ENCODE results near the gene SMAD6. TPM values are rescaled to one million over a fixed set of nuclear protein-coding genes. Genes with fewer than 3 reads are reported as not detected.

SMAD6 gene
- 0.08 and 0.16 TPM in 2 replicates for polyA plus RNA-seq
- 0.12 TPM in 1 of 2 replicates, not detected in the other for polyA minus RNA-seq

- no peak within 1 kb of the TSS for H3K9ac ChIP-seq (ENCODE audit: low read length)
- H2AFZ ChIP-seq (ENCODE audit: low read depth, low read length), result no peak within 1 kb of the TSS
- no peak within 1 kb of the TSS for H3K27ac ChIP-seq (ENCODE audit: low read length)
- H3K79me2 ChIP-seq (replicated peaks; ENCODE audit: insufficient read depth, low read length), result no peaks in the 10 kb centered on the region
- no peaks in the 10 kb centered on the region for H3K9me2 ChIP-seq (ENCODE audit: insufficient read depth, low read length)
- H3K36me3 ChIP-seq (ENCODE audit: insufficient read depth, low read length), result no peaks in the 10 kb centered on the region
- no peaks in the 10 kb centered on the region for H4K20me1 ChIP-seq (ENCODE audit: insufficient read depth)
- H3K27me3 ChIP-seq (ENCODE audit: insufficient read depth, low read depth, low read length), result peaks cover 60% of the 10 kb centered on the region
- peak within 1 kb of the TSS; percentile 64 for H3K4me3 ChIP-seq (ENCODE audit: low read length)
- TF ChIP-seq EZH2 (IDR thresholded peaks at IDR 0.05; ENCODE audit: borderline replicate concordance, insufficient read depth, low read length, poor library complexity, severe bottlenecking) (no peak), TAF1 (IDR thresholded peaks at IDR 0.05; ENCODE audit: low read depth) (no peak)
- peak within 1 kb of the TSS; percentile 62 for H3K4me2 ChIP-seq (ENCODE audit: low read length)
- H3F3A ChIP-seq (ENCODE audit: insufficient read depth, low read length, poor library complexity, severe bottlenecking), result no peaks in the 10 kb centered on the region
- no peaks in the 10 kb centered on the region for H3K9me3 ChIP-seq (ENCODE audit: low read length)
Measured at GRCh38 chr15:66702035-66702786, at the start of gene SMAD6. TSS of gene SMAD6 (plus strand) at chr15:66702236. CDS start at chr15:66703259, 1,023 bp downstream.

GRCh38 chr15:66652806-66653205, 49.2 kb upstream of the SMAD6 start:
- Histone ChIP-seq H3K4me3 (ENCODE audit: low read length) (no peak overlapping the region), H4K20me1 (ENCODE audit: insufficient read depth) (no peaks in the 10 kb centered on the region), H3K4me2 (ENCODE audit: low read length) (no peak overlapping the region), H2AFZ (ENCODE audit: low read depth, low read length) (no peak overlapping the region), H3K27me3 (ENCODE audit: insufficient read depth, low read depth, low read length) (no peaks in the 10 kb centered on the region), H3K9ac (ENCODE audit: low read length) (no peak overlapping the region), H3F3A (ENCODE audit: insufficient read depth, low read length, poor library complexity, severe bottlenecking) (no peaks in the 10 kb centered on the region), H3K79me2 (replicated peaks; ENCODE audit: insufficient read depth, low read length) (no peaks in the 10 kb centered on the region), H3K36me3 (ENCODE audit: insufficient read depth, low read length) (no peaks in the 10 kb centered on the region), H3K9me2 (ENCODE audit: insufficient read depth, low read length) (no peaks in the 10 kb centered on the region), H3K9me3 (ENCODE audit: low read length) (no peaks in the 10 kb centered on the region), H3K27ac (ENCODE audit: low read length) (no peak overlapping the region)
- TF ChIP-seq SMC3 (conservative IDR thresholded peaks at IDR 0.05; ENCODE audit: poor library complexity), result no peak
- TF ChIP-seq MXI1 (conservative IDR thresholded peaks at IDR 0.05; ENCODE audit: poor library complexity, severe bottlenecking), result no peak
- TF ChIP-seq CTCF (IDR thresholded peaks at IDR 0.05; ENCODE audit: poor library complexity, severe bottlenecking), result no peak
- no peak for TF ChIP-seq EP300 (conservative IDR thresholded peaks at IDR 0.05; ENCODE audit: poor library complexity, severe bottlenecking)
- no peak for TF ChIP-seq REST (IDR thresholded peaks at IDR 0.05; ENCODE audit: borderline replicate concordance)

GRCh38 chr15:66653398-66653797, 48.6 kb upstream of the SMAD6 start:
- no peak for TF ChIP-seq MXI1 (conservative IDR thresholded peaks at IDR 0.05; ENCODE audit: poor library complexity, severe bottlenecking)
- TF ChIP-seq TAF1 (IDR thresholded peaks at IDR 0.05; ENCODE audit: low read depth), result no peak
- no peak for TF ChIP-seq POLR2AphosphoS5 (IDR thresholded peaks at IDR 0.05)
- no peak for TF ChIP-seq EP300 (conservative IDR thresholded peaks at IDR 0.05; ENCODE audit: poor library complexity, severe bottlenecking)
- no peak for TF ChIP-seq EZH2 (IDR thresholded peaks at IDR 0.05; ENCODE audit: borderline replicate concordance, insufficient read depth, low read length, poor library complexity, severe bottlenecking)
- no peak for TF ChIP-seq RAD21 (conservative IDR thresholded peaks at IDR 0.05)
- TF ChIP-seq CTCF (IDR thresholded peaks at IDR 0.05; ENCODE audit: poor library complexity, severe bottlenecking), result no peak
- Histone ChIP-seq H2AFZ (ENCODE audit: low read depth, low read length) (no peak overlapping the region), H3F3A (ENCODE audit: insufficient read depth, low read length, poor library complexity, severe bottlenecking) (no peaks in the 10 kb centered on the region)

More at GRCh38 chr15:66653398-66653797, 48.6 kb upstream of the SMAD6 start:
- Histone ChIP-seq H3K79me2 (replicated peaks; ENCODE audit: insufficient read depth, low read length) (no peaks in the 10 kb centered on the region), H3K9me2 (ENCODE audit: insufficient read depth, low read length) (no peaks in the 10 kb centered on the region), H3K27me3 (ENCODE audit: insufficient read depth, low read depth, low read length) (no peaks in the 10 kb centered on the region), H3K9me3 (ENCODE audit: low read length) (no peaks in the 10 kb centered on the region), H3K36me3 (ENCODE audit: insufficient read depth, low read length) (no peaks in the 10 kb centered on the region), H3K9ac (ENCODE audit: low read length) (no peak overlapping the region), H3K4me2 (ENCODE audit: low read length) (no peak overlapping the region), H3K27ac (ENCODE audit: low read length) (no peak overlapping the region), H3K4me3 (ENCODE audit: low read length) (no peak overlapping the region), H4K20me1 (ENCODE audit: insufficient read depth) (no peaks in the 10 kb centered on the region)

Measured in neural cell (in vitro differentiated cells).